ENCODE data around the gene CDH23.

DNA sequence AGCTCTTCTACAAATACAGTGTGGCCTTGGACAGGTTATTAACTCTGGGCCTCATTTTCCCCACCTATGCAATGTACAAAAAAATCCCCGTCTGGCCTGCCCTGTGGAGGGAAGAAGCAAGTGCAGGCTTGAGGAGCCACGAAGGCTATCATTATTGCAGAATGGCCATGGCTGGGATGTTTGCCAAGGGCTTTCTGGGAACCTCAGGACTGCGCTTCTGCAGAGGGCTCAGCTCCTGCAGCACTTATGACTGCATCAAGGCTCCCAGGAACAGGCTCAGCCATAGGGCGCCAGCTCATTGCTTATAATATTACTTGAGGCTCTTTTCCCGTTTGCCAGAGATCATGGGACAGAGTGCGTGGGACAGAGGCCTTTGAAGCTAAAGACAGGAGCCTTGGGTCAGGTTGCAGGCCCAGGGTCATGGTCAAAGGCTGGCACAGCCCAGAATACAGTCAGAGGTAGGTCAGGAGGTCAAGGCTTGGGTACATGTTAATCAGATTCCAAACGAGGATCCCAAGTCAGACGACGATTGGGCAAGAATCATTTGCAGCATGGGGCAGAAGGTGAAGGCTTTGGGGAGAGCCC, 343.4 kb downstream of the CDH23 start:
- TF ChIP-seq, protein P1, sequence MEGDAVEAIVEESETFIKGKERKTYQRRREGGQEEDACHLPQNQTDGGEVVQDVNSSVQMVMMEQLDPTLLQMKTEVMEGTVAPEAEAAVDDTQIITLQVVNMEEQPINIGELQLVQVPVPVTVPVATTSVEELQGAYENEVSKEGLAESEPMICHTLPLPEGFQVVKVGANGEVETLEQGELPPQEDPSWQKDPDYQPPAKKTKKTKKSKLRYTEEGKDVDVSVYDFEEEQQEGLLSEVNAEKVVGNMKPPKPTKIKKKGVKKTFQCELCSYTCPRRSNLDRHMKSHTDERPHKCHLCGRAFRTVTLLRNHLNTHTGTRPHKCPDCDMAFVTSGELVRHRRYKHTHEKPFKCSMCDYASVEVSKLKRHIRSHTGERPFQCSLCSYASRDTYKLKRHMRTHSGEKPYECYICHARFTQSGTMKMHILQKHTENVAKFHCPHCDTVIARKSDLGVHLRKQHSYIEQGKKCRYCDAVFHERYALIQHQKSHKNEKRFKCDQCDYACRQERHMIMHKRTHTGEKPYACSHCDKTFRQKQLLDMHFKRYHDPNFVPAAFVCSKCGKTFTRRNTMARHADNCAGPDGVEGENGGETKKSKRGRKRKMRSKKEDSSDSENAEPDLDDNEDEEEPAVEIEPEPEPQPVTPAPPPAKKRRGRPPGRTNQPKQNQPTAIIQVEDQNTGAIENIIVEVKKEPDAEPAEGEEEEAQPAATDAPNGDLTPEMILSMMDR (optimal IDR thresholded peaks at IDR 0.05 in 1 of 3, IDR thresholded peaks at IDR 0.05 in 1 of 3, conservative IDR thresholded peaks at IDR 0.05 in 1 of 3; ENCODE audit: extremely low read depth in 1 of 3, insufficient read depth in 2 of 3, low read length in 3 of 3) = no peak
- no peak for TF ChIP-seq EZH2 (IDR thresholded peaks at IDR 0.05; ENCODE audit: low read length)
